Stimulated activated CD8-positive, alpha-beta memory T cell treated with anti-CD3 and anti-CD28 coated beads, Interleukin-15, amount 100 ng/mL, for 24 hours (primary cell): ENCODE data around the gene SLC7A8.

Source experiments
- DNase-seq: peaks from one replicate; pipeline ENCODE4 v3.0.0-alpha.2; 2020; ENCODE audit warnings: low read depth

Gene SLC7A8

GRCh38 chr14:23154964-23155587 is 28.4 kb downstream of the SLC7A8 start:
- DNase-seq = no peak

GRCh38 chr14:23153851-23154796 is 29.3 kb downstream of the SLC7A8 start:
- no peak for DNase-seq

GRCh38 chr14:23151342-23151741 is 32.1 kb downstream of the SLC7A8 start:
- no peak for DNase-seq

GRCh38 chr14:23149745-23150144 is 33.7 kb downstream of the SLC7A8 start:
- no peak for DNase-seq

GRCh38 chr14:23148591-23149249 is 34.7 kb downstream of the SLC7A8 start:
- no peak for DNase-seq

GRCh38 chr14:23147676-23148075 is 35.8 kb downstream of the SLC7A8 start:
- DNase-seq = no peak

GRCh38 chr14:23146980-23147379 is 36.5 kb downstream of the SLC7A8 start:
- no peak for DNase-seq

GRCh38 chr14:23146351-23146910 is 37.0 kb downstream of the SLC7A8 start:
- DNase-seq = no peak

- DNase-seq = no peak
Measured at GRCh38 chr14:23145794-23146350, 37.6 kb downstream of the SLC7A8 start.

- DNase-seq = no peak
Measured at GRCh38 chr14:23143911-23144310, 39.5 kb downstream of the SLC7A8 start.

- DNase-seq = no peak
Measured at GRCh38 chr14:23142826-23143225, 40.6 kb downstream of the SLC7A8 start.

GRCh38 chr14:23141706-23142444 is 41.6 kb downstream of the SLC7A8 start:
- no peak for DNase-seq

GRCh38 chr14:23140371-23140770 is 43.1 kb downstream of the SLC7A8 start:
- DNase-seq = no peak

- DNase-seq = no peak
Measured at GRCh38 chr14:23139874-23140273, 43.6 kb downstream of the SLC7A8 start.

- DNase-seq = no peak
Measured at GRCh38 chr14:23137813-23138535, 45.5 kb downstream of the SLC7A8 start.

GRCh38 chr14:23137192-23137812 is 46.2 kb downstream of the SLC7A8 start:
- no peak for DNase-seq

GRCh38 chr14:23136566-23137133 is 46.8 kb downstream of the SLC7A8 start:
- DNase-seq = no peak

- no peak for DNase-seq
Measured at GRCh38 chr14:23132970-23133369, 50.5 kb downstream of the SLC7A8 start.

GRCh38 chr14:23131482-23131881 is 52.0 kb downstream of the SLC7A8 start:
- DNase-seq = no peak

- no peak for DNase-seq
Measured at GRCh38 chr14:23130871-23131270, 52.6 kb downstream of the SLC7A8 start.
